Thyroid gland (tissue), 4 donors: Measurements from ENCODE around the gene VMP1. TPM values are rescaled to one million over a fixed set of nuclear protein-coding genes. Genes with fewer than 3 reads are reported as not detected.
"Not testable (repeated sequence)": the region's sequence is repeated elsewhere in the genome, so short reads cannot be mapped to it uniquely, and the experiment has no call there.

Experiments used
- DNase-seq, 2 donors: peaks; one replicate each; pipeline ENCODE4 v3.0.0-alpha.2; 2019
- H3K27ac ChIP-seq, 3 donors: fragments of 200-600 bp; sonication (generic); 1 replicate in 2 of 3; 2 replicates in 1 of 3; pipeline ENCODE4 v1.5.1; 2016 to 2019; ENCODE audit warnings: mild to moderate bottlenecking in 1 of 3, moderate library complexity in 1 of 3
- H3K27me3 ChIP-seq: fragments of 200-600 bp; sonication (generic); one replicate; pipeline ENCODE4 v1.5.1; 2019
- H3K36me3 ChIP-seq, 2 donors: fragments of 200-600 bp; sonication (generic); one replicate each; pipeline ENCODE4 v1.5.1; 2016 to 2019
- H3K4me1 ChIP-seq, 2 donors: fragments of 200-600 bp; sonication (generic); one replicate each; pipeline ENCODE4 v1.5.1; 2017 to 2019
- H3K4me3 ChIP-seq, 3 donors: fragments of 200-600 bp; sonication (generic); replicated peaks in 1 of 3; 1 replicate in 2 of 3; 2 replicates in 1 of 3; pipeline ENCODE4 v1.5.1; 2016; ENCODE audit warnings: mild to moderate bottlenecking in 1 of 3
- H3K9me3 ChIP-seq: fragments of 200-600 bp; sonication (generic); one replicate; pipeline ENCODE4 v1.5.1; 2017
- POLR2A ChIP-seq, 2 donors: fragments of 450-650 bp; IDR thresholded peaks; one replicate each; pipeline ENCODE4 v1.6.1; 2017; ENCODE audit warnings: antibody characterized with exemption in 2 of 2, mild to moderate bottlenecking in 2 of 2, moderate library complexity in 1 of 2
- WGBS, 2 donors: methylation state at CpG; one replicate each; pipeline ENCODE4 v1.1.5; 2017; 5-methylcytosine and 5-hydroxymethylcytosine counted together
- intact Hi-C: fragments of 100-400 bp; cut with DNase I; formaldehyde crosslinking; loops from one replicate; pipeline ENCODE4 v1.15.1; 2023
- total RNA-seq, 4 donors: library from RNA; depleted of rRNA; stranded (reverse); fragments of >200 nt; gene quantifications; one replicate each; pipeline ENCODE4 v1.2.3, GENCODE V29; 2016
- TF ChIP-seq, protein P1 (sequence below), 6 experiments: fragments of 200-600 bp in 3 of 6; fragments of 450-650 bp in 3 of 6; sonication (generic) in 3 of 6; IDR thresholded peaks; one replicate each; pipeline ENCODE4 v1.5.1; 2016 to 2019; ENCODE audit warnings: antibody characterized with exemption in 6 of 6, mild to moderate bottlenecking in 2 of 6, inconsistent platforms in 1 of 6, moderate library complexity in 1 of 6

The VMP1 gene
- total RNA-seq, 4 donors from 2014 or later, result 98.5 to 168 (median 125) TPM

- 92 to 98% methylated on average over 5 of the region's 5 CpGs for WGBS, 2 donors
- Histone ChIP-seq H3K36me3 (no peaks in the 10 kb centered on the region), H3K27ac (no peak overlapping the region), H3K4me1 (peaks cover 0 to 3% of the 10 kb centered on the region in 2 donors), H3K27me3 (no peaks in the 10 kb centered on the region), H3K9me3 (no peaks in the 10 kb centered on the region), H3K4me3 (no peak overlapping the region)
- intact Hi-C loops, result no loop called here
- no peak for DNase-seq
- TF ChIP-seq, protein P1, sequence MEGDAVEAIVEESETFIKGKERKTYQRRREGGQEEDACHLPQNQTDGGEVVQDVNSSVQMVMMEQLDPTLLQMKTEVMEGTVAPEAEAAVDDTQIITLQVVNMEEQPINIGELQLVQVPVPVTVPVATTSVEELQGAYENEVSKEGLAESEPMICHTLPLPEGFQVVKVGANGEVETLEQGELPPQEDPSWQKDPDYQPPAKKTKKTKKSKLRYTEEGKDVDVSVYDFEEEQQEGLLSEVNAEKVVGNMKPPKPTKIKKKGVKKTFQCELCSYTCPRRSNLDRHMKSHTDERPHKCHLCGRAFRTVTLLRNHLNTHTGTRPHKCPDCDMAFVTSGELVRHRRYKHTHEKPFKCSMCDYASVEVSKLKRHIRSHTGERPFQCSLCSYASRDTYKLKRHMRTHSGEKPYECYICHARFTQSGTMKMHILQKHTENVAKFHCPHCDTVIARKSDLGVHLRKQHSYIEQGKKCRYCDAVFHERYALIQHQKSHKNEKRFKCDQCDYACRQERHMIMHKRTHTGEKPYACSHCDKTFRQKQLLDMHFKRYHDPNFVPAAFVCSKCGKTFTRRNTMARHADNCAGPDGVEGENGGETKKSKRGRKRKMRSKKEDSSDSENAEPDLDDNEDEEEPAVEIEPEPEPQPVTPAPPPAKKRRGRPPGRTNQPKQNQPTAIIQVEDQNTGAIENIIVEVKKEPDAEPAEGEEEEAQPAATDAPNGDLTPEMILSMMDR (IDR thresholded peaks at IDR 0.05), result no peak
Observed at GRCh38 chr17:59802160-59802559, 94.7 kb downstream of the VMP1 start.

- 75 to 88% methylated on average over 6 of the region's 6 CpGs for WGBS, 2 donors
Observed at GRCh38 chr17:59804901-59805465, 97.5 kb downstream of the VMP1 start.

DNA sequence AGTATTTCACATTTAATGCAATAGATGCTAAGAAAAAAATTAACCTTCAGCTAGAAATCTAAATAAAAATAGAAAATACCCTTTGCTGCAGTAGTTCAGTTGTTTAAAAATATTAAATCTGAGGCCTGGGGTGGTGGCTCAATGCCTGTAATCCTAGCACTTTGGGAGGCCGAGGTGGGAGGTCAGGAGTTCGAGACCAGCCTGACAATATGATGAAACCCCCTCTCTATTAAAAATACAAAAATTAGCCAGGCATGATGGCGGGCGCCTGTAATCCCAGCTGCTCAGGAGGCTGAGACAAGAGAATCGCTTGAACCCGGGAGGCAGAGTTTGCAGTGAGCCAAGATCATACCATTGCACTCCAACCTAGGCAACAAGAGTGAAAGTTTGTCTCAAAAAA is 98.9 kb downstream of the VMP1 start:
- H3K36me3 ChIP-seq, H3K4me3 ChIP-seq, H3K4me1 ChIP-seq, DNase-seq, intact Hi-C loops, H3K27me3 ChIP-seq, H3K27ac ChIP-seq, H3K9me3 ChIP-seq: not testable (repeated sequence)
- WGBS, 2 donors, result 92 to 96% methylated on average over 6 of the region's 6 CpGs

More at GRCh38 chr17:59804901-59805465, 97.5 kb downstream of the VMP1 start:
- Histone ChIP-seq H3K27me3 (no peaks in the 10 kb centered on the region), H3K4me1 (peaks cover 0 to 3% of the 10 kb centered on the region in 2 donors), H3K36me3 (no peaks in the 10 kb centered on the region), H3K4me3 (no peak overlapping the region), H3K9me3 (no peaks in the 10 kb centered on the region), H3K27ac (peak overlapping the region in 1 of 3 donors; percentile 32)
- intact Hi-C loops, result no loop called here
- no peak for DNase-seq
- TF ChIP-seq POLR2A (IDR thresholded peaks at IDR 0.05), result no peak
- TF ChIP-seq, protein P1 (IDR thresholded peaks at IDR 0.05), result no peak

- no peak overlapping the region for H3K4me3 ChIP-seq
- TF ChIP-seq, protein P1 (IDR thresholded peaks at IDR 0.05), result no peak
- TF ChIP-seq POLR2A (IDR thresholded peaks at IDR 0.05), result no peak
Observed at GRCh38 chr17:59807892-59808509, 100.5 kb downstream of the VMP1 start.

GRCh38 chr17:59810894-59811153 is 103.4 kb downstream of the VMP1 start:
- Histone ChIP-seq H3K9me3 (no peaks in the 10 kb centered on the region), H3K4me1 (no peaks in the 10 kb centered on the region), H3K27me3 (no peaks in the 10 kb centered on the region), H3K36me3 (peaks cover 0 to 5% of the 10 kb centered on the region in 2 donors), H3K27ac (no peak overlapping the region), H3K4me3 (no peak overlapping the region)
- intact Hi-C loops, result no loop called here
- no peak for DNase-seq
- TF ChIP-seq, protein P1 (IDR thresholded peaks at IDR 0.05), result no peak
- TF ChIP-seq POLR2A (IDR thresholded peaks at IDR 0.05), result no peak
- 97 to 99% methylated on average over 1 of the region's 1 CpG for WGBS, 2 donors

More at GRCh38 chr17:59807892-59808509, 100.5 kb downstream of the VMP1 start:
- no peak for DNase-seq
- intact Hi-C loops, result no loop called here
- Histone ChIP-seq H3K27me3 (no peaks in the 10 kb centered on the region), H3K9me3 (no peaks in the 10 kb centered on the region), H3K36me3 (peaks cover 0 to 5% of the 10 kb centered on the region in 2 donors), H3K27ac (peak overlapping the region in 2 of 3 donors; percentile 20 to 38), H3K4me1 (peaks cover 0 to 3% of the 10 kb centered on the region in 2 donors)
- WGBS, 2 donors, result 83 to 90% methylated on average over 4 of the region's 4 CpGs
